HG02870 (cell line): Measurements from ENCODE around the gene KRTAP21-1.
"Not testable (repeated sequence)": the region's sequence is repeated elsewhere in the genome, so short reads cannot be mapped to it uniquely, and the experiment has no call there.

ENCODE experiments used
- ATAC-seq: cut with Tn5 transposase; IDR thresholded peaks from one replicate; pipeline ENCODE4 v1.9.1; 2021; ENCODE audit warnings: mild to moderate bottlenecking, moderate library complexity; ENCODE audit not compliant: unreplicated experiment

The KRTAP21-1 gene

GRCh38 chr21:30755328-30755727 lies at the start of gene KRTAP21-1:
Gene KRTAP21-1, minus strand, starts transcription at chr21:30755428. Its CDS starts 50 bp downstream, at chr21:30755378.
- not testable (repeated sequence) for ATAC-seq

- no peak for ATAC-seq
Measured at GRCh38 chr21:30800605-30801004, 45.4 kb upstream of the KRTAP21-1 start.

- no peak for ATAC-seq
Measured at GRCh38 chr21:30793581-30794314, 38.5 kb upstream of the KRTAP21-1 start.

- no peak for ATAC-seq
Measured at GRCh38 chr21:30779249-30779648, 24.0 kb upstream of the KRTAP21-1 start.

- ATAC-seq = no peak
Measured at GRCh38 chr21:30769724-30770431, 14.7 kb upstream of the KRTAP21-1 start.

GRCh38 chr21:30760776-30761175 lies 5.5 kb upstream of the KRTAP21-1 start:
- ATAC-seq = no peak

- no peak for ATAC-seq
Measured at GRCh38 chr21:30758306-30758705, 3.1 kb upstream of the KRTAP21-1 start.

- no peak for ATAC-seq
Measured at GRCh38 chr21:30747159-30747558, 8.1 kb downstream of the KRTAP21-1 start, which contains the start of gene KRTAP21-2. Gene KRTAP21-2, minus strand, starts transcription at chr21:30747259. Its CDS starts 57 bp downstream, at chr21:30747202.

GRCh38 chr21:30740462-30740861 lies 14.8 kb downstream of the KRTAP21-1 start:
- no peak for ATAC-seq

- ATAC-seq = no peak
Measured at GRCh38 chr21:30733026-30733425, 22.2 kb downstream of the KRTAP21-1 start.

GRCh38 chr21:30726726-30727125 lies 28.5 kb downstream of the KRTAP21-1 start:
- no peak for ATAC-seq

- ATAC-seq = no peak
Measured at GRCh38 chr21:30719401-30719800, 35.8 kb downstream of the KRTAP21-1 start.

- peak; percentile 63 for ATAC-seq
Measured at GRCh38 chr21:30718239-30718909, 36.9 kb downstream of the KRTAP21-1 start, which contains the start of gene KRTAP21-3. Gene KRTAP21-3, minus strand, starts transcription at chr21:30718777. Its CDS starts 18 bp downstream, at chr21:30718759.

GRCh38 chr21:30717105-30717504 lies 38.1 kb downstream of the KRTAP21-1 start:
- no peak for ATAC-seq

- ATAC-seq = no peak
Measured at GRCh38 chr21:30714946-30715345, 40.3 kb downstream of the KRTAP21-1 start.

- no peak for ATAC-seq
Measured at GRCh38 chr21:30714456-30714855, 40.8 kb downstream of the KRTAP21-1 start.

GRCh38 chr21:30713766-30714165 lies 41.5 kb downstream of the KRTAP21-1 start:
- no peak for ATAC-seq

GRCh38 chr21:30710499-30710898 lies 44.7 kb downstream of the KRTAP21-1 start:
- no peak for ATAC-seq

GRCh38 chr21:30707409-30707808 lies 47.8 kb downstream of the KRTAP21-1 start:
- ATAC-seq = no peak
